ENCODE data around the gene RIMBP2.

GRCh38 chr12:130746546-130746945, 30.4 kb upstream of the RIMBP2 start:
- TF ChIP-seq CTCF (IDR thresholded peaks at IDR 0.05; ENCODE audit: low read length) (no peak), EZH2 (IDR thresholded peaks at IDR 0.05; ENCODE audit: borderline replicate concordance, low read length) (no peak)
